Thyroid gland (tissue), 4 donors: ENCODE measurements around the gene TRIM39.

Source experiments
- CTCF ChIP-seq, 6 experiments: fragments of 200-600 bp in 3 of 6; fragments of 450-650 bp in 3 of 6; sonication (generic) in 3 of 6; IDR thresholded peaks; one replicate each; pipeline ENCODE4 v1.5.1; 2016 to 2019; ENCODE audit warnings: antibody characterized with exemption in 6 of 6, mild to moderate bottlenecking in 2 of 6, inconsistent platforms in 1 of 6, moderate library complexity in 1 of 6
- POLR2A ChIP-seq, 2 donors: fragments of 450-650 bp; IDR thresholded peaks; one replicate each; pipeline ENCODE4 v1.6.1; 2017; ENCODE audit warnings: antibody characterized with exemption in 2 of 2, mild to moderate bottlenecking in 2 of 2, moderate library complexity in 1 of 2

- TF ChIP-seq CTCF (IDR thresholded peaks at IDR 0.05) (no peak), POLR2A (IDR thresholded peaks at IDR 0.05) (no peak)
These were observed 29.8 kb downstream of the TRIM39 start for GRCh38 chr6:30356536-30356935.
